G401 (cell line): ENCODE measurements around the gene HTR1B. TPM values are rescaled to one million over a fixed set of nuclear protein-coding genes. Genes with fewer than 3 reads are reported as not detected.

Source experiments
- total RNA-seq: library from RNA; depleted of rRNA; stranded (reverse); fragments of >200 nt; shearing (Covaris generic); gene quantifications from 2 replicates; pipeline ENCODE4 v1.2.3, GENCODE V29; 2014; rRNA removed

The HTR1B gene
- total RNA-seq, 1 experiment from 2014 or later, result not detected

Other genes with a start within 250 kb of the HTR1B start
- gene MEI4, start 189.5 kb upstream of the HTR1B start, total RNA-seq, result 0.44 and 0.49 TPM in 2 replicates